Retinal pigment epithelial cell (primary cell): ENCODE measurements around the gene ZNF337.

Experiments used
- DNase-seq: peaks from one replicate; pipeline ENCODE4 v3.0.0-alpha.2; 2010; ENCODE audit warnings: low read depth
- H3K4me3 ChIP-seq: 2 replicates; pipeline ENCODE4 v1.5.1; 2011; ENCODE audit warnings: mild to moderate bottlenecking, low read length, control low read depth, moderate library complexity
- TF ChIP-seq, protein P1 (sequence below): conservative IDR thresholded peaks from 2 replicates; pipeline ENCODE4 v1.5.1; 2011; ENCODE audit warnings: low read depth, low read length, control low read depth, inconsistent platforms

The ZNF337 gene

DNA sequence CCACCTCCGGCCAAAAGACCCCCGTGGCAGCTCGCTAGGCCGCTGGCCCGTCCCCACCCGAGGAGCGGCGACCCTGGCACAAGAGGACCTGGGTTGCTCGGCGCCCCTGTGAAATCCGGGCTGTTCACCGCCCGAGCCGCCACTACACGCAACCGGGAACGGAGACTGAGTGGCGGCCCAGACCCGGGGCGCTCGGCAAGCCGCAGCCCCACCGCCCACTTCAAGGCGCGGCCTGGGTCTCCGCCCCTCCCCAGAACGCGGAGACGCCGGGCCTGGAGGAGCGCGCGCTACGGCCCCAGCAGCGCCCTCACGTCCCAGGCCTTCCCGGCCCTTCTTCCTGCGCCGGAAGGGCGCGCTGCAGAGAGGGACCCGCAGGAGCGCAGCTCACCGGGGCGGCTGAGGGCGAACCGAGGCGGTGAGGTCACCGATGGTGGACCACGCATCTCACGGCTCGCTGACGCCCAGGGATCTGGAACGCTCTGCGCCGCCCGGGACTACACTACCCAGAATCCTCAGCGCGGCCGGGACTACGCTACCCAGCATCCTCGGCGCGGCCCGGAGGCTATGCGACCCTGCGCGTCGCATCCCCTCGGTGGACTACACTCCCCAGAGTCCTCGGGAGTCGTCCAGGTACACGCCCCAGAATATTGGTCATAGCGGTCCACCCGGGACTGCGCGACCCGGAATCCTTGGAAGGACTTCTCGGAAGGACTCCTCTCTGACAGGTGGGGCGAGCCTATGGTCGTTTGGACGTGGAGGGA, at the start of gene ZNF337:
Gene ZNF337, minus strand, starts transcription at position 483 of the 761 bp plus-strand sequence. CDS start 10,436 bp downstream, outside the sequence.
- H3K4me3 ChIP-seq, result peak within 1 kb of the TSS; percentile 76
- TF ChIP-seq, protein P1, sequence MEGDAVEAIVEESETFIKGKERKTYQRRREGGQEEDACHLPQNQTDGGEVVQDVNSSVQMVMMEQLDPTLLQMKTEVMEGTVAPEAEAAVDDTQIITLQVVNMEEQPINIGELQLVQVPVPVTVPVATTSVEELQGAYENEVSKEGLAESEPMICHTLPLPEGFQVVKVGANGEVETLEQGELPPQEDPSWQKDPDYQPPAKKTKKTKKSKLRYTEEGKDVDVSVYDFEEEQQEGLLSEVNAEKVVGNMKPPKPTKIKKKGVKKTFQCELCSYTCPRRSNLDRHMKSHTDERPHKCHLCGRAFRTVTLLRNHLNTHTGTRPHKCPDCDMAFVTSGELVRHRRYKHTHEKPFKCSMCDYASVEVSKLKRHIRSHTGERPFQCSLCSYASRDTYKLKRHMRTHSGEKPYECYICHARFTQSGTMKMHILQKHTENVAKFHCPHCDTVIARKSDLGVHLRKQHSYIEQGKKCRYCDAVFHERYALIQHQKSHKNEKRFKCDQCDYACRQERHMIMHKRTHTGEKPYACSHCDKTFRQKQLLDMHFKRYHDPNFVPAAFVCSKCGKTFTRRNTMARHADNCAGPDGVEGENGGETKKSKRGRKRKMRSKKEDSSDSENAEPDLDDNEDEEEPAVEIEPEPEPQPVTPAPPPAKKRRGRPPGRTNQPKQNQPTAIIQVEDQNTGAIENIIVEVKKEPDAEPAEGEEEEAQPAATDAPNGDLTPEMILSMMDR, result peak; percentile 30
- peak; percentile 64 for DNase-seq

DNA sequence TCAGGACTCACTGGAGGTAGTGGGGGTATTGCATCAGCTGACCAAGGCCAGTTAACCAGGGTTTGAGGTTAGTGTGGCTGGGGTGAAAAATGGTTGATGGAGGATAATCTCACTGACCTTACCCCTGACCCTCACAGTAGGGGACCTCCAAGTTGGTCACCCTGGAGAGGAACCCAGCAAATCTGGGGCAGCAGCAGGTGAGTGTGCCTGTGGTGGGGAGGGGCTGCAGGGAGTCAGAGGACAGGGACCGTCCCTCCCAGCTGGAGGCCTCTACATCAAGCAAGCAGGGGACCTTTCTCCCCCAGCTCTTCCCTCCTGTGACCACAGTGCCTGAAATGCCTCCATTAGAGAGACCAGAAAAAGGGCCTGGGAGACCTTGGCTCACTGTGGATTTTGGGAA, 49.1 kb upstream of the ZNF337 start:
- DNase-seq, result no peak
- no peak overlapping the region for H3K4me3 ChIP-seq
- TF ChIP-seq, protein P1, result no peak

DNA sequence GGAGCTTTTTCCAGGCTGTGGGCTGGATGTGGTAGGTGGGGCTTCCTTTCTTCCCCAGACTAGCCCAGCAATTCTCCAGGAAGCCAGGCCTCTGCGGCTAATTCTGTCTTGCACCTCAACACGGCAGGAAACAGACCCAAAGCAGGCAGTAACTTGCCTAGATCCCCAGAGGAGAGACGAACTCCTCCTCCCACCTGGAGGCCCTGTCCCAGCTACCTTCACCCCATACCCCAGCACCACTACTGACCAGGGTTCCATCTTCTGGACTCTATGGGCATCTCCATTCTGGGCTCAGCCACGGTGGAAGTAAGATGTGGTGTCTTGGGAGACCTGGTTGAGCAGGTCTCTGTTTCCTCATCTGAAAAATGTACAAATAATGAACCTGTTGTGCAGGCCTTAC, 48.4 kb upstream of the ZNF337 start:
- no peak for DNase-seq
- TF ChIP-seq, protein P1, result no peak
- no peak overlapping the region for H3K4me3 ChIP-seq

DNA sequence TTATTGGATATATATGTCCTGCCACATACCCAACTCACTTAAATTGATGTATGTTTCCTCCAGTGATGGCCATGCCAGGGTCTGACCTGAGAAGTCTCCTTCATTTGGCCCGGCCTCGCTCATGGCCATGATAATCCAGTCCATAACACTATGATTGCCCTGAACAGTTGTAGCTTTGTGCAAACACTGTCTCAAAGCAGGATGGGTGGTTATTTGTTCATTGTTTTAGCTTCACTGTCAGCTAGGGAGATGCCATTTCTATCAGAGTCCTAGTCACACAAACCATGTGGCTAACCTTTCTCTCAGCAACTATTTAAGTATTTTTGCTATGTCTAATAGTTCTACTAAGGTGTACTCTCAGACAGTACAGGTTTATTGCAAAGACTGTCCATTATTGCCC, 47.6 kb upstream of the ZNF337 start:
- TF ChIP-seq, protein P1, result no peak
- H3K4me3 ChIP-seq, result no peak overlapping the region
- DNase-seq, result no peak

DNA sequence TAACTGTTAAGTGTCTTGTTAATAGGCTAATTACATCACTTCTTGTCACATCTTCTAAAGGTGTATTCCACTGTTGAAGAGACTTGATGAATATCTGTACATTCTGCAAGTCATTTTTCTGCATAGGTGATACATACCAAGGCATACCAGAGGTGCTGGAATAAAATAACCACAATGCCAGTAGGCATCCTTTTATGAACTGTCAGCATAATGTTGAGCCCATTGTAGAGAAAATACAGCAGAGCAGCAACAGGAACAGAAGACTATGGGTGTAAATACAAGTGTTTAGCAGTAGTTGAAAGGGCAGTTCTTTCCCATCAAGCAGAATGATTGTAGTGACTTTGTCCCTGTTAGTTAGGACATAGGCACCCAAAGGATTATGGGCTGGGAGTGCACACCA, 44.4 kb upstream of the ZNF337 start:
- TF ChIP-seq, protein P1, result no peak
- H3K4me3 ChIP-seq, result no peak overlapping the region
- DNase-seq, result no peak

DNA sequence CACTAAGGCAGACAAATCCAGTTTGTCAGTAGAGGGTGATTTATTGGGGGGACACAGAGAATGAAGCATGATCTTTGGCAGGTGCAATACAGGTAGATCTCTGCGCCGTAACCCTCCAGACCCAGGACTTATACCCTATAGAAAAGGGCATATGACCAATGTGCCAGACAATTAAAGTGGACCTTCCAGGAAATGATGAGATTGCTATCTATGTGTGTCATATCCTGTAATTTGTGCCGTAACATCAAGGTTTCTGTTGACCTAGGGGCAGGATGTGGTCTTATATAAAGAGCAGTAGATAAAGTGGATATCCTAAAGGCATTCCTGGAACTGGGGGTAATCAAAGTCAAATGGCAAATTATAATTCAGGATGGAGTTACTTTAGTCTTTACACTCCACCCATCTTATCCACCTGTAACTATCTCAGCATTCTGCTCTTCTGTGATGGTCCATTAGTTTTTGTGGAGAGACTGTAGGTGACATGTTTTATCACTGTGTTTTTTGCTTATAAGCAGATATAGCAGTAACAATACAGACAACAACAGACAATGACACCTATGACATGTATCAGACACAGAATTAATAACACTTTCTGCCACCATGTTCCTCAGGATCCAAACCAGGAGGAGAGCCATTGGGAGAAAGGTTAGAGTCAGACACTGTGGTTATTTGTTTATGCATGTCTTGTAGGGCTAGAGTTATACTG, 43.1 kb upstream of the ZNF337 start:
- no peak overlapping the region for H3K4me3 ChIP-seq
- DNase-seq, result no peak

More for the DNA sequence above, 43.1 kb upstream of the ZNF337 start:
- TF ChIP-seq, protein P1, result no peak
